ENCODE data around the gene NFYA. TPM values are rescaled to one million over a fixed set of nuclear protein-coding genes. Genes with fewer than 3 reads are reported as not detected.

NFYA gene
- polyA plus RNA-seq, 1 donor from 2014 or later = 22.1 TPM

DNA sequence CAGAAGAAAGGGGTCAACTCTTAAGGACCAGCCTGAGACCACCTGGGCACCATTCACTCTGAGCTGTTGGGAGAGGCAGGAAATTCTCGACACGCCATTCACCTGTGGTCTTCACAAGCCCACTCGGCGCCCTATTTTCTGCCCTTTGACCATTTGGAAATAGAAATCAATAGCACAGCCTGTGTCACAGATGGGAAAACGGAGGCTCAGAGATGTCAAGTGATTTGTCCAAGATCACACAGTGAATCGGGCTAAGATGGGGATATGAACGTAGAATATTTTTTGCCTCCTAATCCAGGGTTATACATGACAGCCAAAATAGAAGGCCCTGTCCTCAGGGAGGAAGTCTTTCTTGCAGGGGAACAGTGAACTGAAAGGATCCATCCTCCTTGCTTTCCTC is 22.8 kb upstream of the NFYA start:
- no peak overlapping the region for H3K4me3 ChIP-seq (ENCODE audit: low read length)
- no peak overlapping the region for H2AFZ ChIP-seq (ENCODE audit: low read depth, low read length)
- H3K36me3 ChIP-seq (ENCODE audit: insufficient read depth, low read length) = no peaks in the 10 kb centered on the region
- H4K20me1 ChIP-seq (ENCODE audit: insufficient read depth) = no peaks in the 10 kb centered on the region
- no peak overlapping the region for H3K4me2 ChIP-seq (ENCODE audit: low read length)
- TF ChIP-seq TAF1 (IDR thresholded peaks at IDR 0.05; ENCODE audit: low read depth) (no peak), POLR2AphosphoS5 (IDR thresholded peaks at IDR 0.05) (no peak), MXI1 (conservative IDR thresholded peaks at IDR 0.05; ENCODE audit: poor library complexity, severe bottlenecking) (no peak), EP300 (conservative IDR thresholded peaks at IDR 0.05; ENCODE audit: poor library complexity, severe bottlenecking) (no peak), SMC3 (conservative IDR thresholded peaks at IDR 0.05; ENCODE audit: poor library complexity) (no peak), EZH2 (IDR thresholded peaks at IDR 0.05; ENCODE audit: borderline replicate concordance, insufficient read depth, low read length, poor library complexity, severe bottlenecking) (no peak)
- TF ChIP-seq, protein P1, sequence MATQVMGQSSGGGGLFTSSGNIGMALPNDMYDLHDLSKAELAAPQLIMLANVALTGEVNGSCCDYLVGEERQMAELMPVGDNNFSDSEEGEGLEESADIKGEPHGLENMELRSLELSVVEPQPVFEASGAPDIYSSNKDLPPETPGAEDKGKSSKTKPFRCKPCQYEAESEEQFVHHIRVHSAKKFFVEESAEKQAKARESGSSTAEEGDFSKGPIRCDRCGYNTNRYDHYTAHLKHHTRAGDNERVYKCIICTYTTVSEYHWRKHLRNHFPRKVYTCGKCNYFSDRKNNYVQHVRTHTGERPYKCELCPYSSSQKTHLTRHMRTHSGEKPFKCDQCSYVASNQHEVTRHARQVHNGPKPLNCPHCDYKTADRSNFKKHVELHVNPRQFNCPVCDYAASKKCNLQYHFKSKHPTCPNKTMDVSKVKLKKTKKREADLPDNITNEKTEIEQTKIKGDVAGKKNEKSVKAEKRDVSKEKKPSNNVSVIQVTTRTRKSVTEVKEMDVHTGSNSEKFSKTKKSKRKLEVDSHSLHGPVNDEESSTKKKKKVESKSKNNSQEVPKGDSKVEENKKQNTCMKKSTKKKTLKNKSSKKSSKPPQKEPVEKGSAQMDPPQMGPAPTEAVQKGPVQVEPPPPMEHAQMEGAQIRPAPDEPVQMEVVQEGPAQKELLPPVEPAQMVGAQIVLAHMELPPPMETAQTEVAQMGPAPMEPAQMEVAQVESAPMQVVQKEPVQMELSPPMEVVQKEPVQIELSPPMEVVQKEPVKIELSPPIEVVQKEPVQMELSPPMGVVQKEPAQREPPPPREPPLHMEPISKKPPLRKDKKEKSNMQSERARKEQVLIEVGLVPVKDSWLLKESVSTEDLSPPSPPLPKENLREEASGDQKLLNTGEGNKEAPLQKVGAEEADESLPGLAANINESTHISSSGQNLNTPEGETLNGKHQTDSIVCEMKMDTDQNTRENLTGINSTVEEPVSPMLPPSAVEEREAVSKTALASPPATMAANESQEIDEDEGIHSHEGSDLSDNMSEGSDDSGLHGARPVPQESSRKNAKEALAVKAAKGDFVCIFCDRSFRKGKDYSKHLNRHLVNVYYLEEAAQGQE (IDR thresholded peaks at IDR 0.05; ENCODE audit: borderline replicate concordance) = no peak
- no peak overlapping the region for H3K27ac ChIP-seq (ENCODE audit: low read length)
- no peaks in the 10 kb centered on the region for H3K9me2 ChIP-seq (ENCODE audit: insufficient read depth, low read length)
- no peaks in the 10 kb centered on the region for H3F3A ChIP-seq (ENCODE audit: insufficient read depth, low read length, poor library complexity, severe bottlenecking)
- no peaks in the 10 kb centered on the region for H3K27me3 ChIP-seq (ENCODE audit: insufficient read depth, low read depth, low read length)
- no peak overlapping the region for H3K9ac ChIP-seq (ENCODE audit: low read length)
- H3K9me3 ChIP-seq (ENCODE audit: low read length) = no peaks in the 10 kb centered on the region
- no peaks in the 10 kb centered on the region for H3K79me2 ChIP-seq (replicated peaks; ENCODE audit: insufficient read depth, low read length)

DNA sequence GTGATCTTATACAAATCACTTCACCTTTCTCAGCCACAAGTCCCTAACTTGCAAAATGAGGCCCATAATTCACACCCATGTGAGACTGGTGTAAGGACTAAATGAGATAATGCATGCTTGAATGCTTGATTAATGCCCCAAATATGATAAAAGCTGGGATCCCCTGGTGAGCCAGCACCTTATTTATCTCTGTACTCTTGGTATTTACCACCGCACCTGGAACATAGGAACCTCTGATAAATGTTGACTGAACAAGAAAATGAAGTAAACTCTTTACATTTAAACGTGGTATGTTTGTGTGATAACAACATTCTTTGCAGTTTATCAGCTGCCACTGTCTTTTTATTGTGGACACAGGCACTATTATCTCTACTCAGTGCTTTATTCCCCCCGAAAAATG is 22.2 kb upstream of the NFYA start:
- Histone ChIP-seq H3K27me3 (ENCODE audit: insufficient read depth, low read depth, low read length) (no peaks in the 10 kb centered on the region), H3K9ac (ENCODE audit: low read length) (no peak overlapping the region), H2AFZ (ENCODE audit: low read depth, low read length) (no peak overlapping the region), H3K4me3 (ENCODE audit: low read length) (no peak overlapping the region), H3K27ac (ENCODE audit: low read length) (no peak overlapping the region), H3K79me2 (replicated peaks; ENCODE audit: insufficient read depth, low read length) (no peaks in the 10 kb centered on the region), H3K4me2 (ENCODE audit: low read length) (no peak overlapping the region), H3F3A (ENCODE audit: insufficient read depth, low read length, poor library complexity, severe bottlenecking) (no peaks in the 10 kb centered on the region), H3K9me3 (ENCODE audit: low read length) (no peaks in the 10 kb centered on the region), H3K9me2 (ENCODE audit: insufficient read depth, low read length) (no peaks in the 10 kb centered on the region), H3K36me3 (ENCODE audit: insufficient read depth, low read length) (no peaks in the 10 kb centered on the region), H4K20me1 (ENCODE audit: insufficient read depth) (no peaks in the 10 kb centered on the region)
- TF ChIP-seq TAF1 (IDR thresholded peaks at IDR 0.05; ENCODE audit: low read depth) (no peak), EZH2 (IDR thresholded peaks at IDR 0.05; ENCODE audit: borderline replicate concordance, insufficient read depth, low read length, poor library complexity, severe bottlenecking) (no peak), MXI1 (conservative IDR thresholded peaks at IDR 0.05; ENCODE audit: poor library complexity, severe bottlenecking) (no peak), RAD21 (conservative IDR thresholded peaks at IDR 0.05) (no peak), EP300 (conservative IDR thresholded peaks at IDR 0.05; ENCODE audit: poor library complexity, severe bottlenecking) (no peak), POLR2AphosphoS5 (IDR thresholded peaks at IDR 0.05) (no peak), SMC3 (conservative IDR thresholded peaks at IDR 0.05; ENCODE audit: poor library complexity) (no peak)
- TF ChIP-seq, protein P2, sequence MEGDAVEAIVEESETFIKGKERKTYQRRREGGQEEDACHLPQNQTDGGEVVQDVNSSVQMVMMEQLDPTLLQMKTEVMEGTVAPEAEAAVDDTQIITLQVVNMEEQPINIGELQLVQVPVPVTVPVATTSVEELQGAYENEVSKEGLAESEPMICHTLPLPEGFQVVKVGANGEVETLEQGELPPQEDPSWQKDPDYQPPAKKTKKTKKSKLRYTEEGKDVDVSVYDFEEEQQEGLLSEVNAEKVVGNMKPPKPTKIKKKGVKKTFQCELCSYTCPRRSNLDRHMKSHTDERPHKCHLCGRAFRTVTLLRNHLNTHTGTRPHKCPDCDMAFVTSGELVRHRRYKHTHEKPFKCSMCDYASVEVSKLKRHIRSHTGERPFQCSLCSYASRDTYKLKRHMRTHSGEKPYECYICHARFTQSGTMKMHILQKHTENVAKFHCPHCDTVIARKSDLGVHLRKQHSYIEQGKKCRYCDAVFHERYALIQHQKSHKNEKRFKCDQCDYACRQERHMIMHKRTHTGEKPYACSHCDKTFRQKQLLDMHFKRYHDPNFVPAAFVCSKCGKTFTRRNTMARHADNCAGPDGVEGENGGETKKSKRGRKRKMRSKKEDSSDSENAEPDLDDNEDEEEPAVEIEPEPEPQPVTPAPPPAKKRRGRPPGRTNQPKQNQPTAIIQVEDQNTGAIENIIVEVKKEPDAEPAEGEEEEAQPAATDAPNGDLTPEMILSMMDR (IDR thresholded peaks at IDR 0.05; ENCODE audit: poor library complexity, severe bottlenecking) = no peak
- TF ChIP-seq, protein P1 (IDR thresholded peaks at IDR 0.05; ENCODE audit: borderline replicate concordance) = no peak

Measured in neural cell (in vitro differentiated cells).